GM18868 (cell line): ENCODE measurements around the gene RDH11.
"Not testable (repeated sequence)": the region's sequence is repeated elsewhere in the genome, so short reads cannot be mapped to it uniquely, and the experiment has no call there.

Source experiments
- ATAC-seq: cut with Tn5 transposase; IDR thresholded peaks from one replicate; pipeline ENCODE4 v1.9.1; 2021; ENCODE audit warnings: mild to moderate bottlenecking, moderate library complexity; ENCODE audit not compliant: unreplicated experiment

The RDH11 gene

GRCh38 chr14:67704484-67705089 is 9.0 kb upstream of the RDH11 start:
- ATAC-seq = peak; percentile 50

- no peak for ATAC-seq
Observed at GRCh38 chr14:67703997-67704396, 8.4 kb upstream of the RDH11 start.

GRCh38 chr14:67701492-67701891 is 5.9 kb upstream of the RDH11 start, which contains the start of gene RDH12:
TSS of gene RDH12 (plus strand) at chr14:67701886. CDS start at chr14:67722643, 20,757 bp downstream.
- ATAC-seq = not testable (repeated sequence)

- ATAC-seq = no peak
Observed at GRCh38 chr14:67698179-67698578, 2.6 kb upstream of the RDH11 start.

- no peak for ATAC-seq
Observed at GRCh38 chr14:67697006-67697405, 1.4 kb upstream of the RDH11 start.

- peak; percentile 93 for ATAC-seq
Observed at GRCh38 chr14:67694791-67695393, 672 bp downstream of the RDH11 start.

GRCh38 chr14:67690011-67690410 is 5.6 kb downstream of the RDH11 start:
- ATAC-seq = no peak

GRCh38 chr14:67683842-67684241 is 11.7 kb downstream of the RDH11 start:
- no peak for ATAC-seq

- ATAC-seq = no peak
Observed at GRCh38 chr14:67680941-67681340, 14.6 kb downstream of the RDH11 start.

- ATAC-seq = peak; percentile 99
Observed at GRCh38 chr14:67680121-67680602, 15.4 kb downstream of the RDH11 start.

GRCh38 chr14:67679006-67679405 is 16.6 kb downstream of the RDH11 start:
- ATAC-seq = no peak

- no peak for ATAC-seq
Observed at GRCh38 chr14:67675219-67675582, 20.4 kb downstream of the RDH11 start.

- peak; percentile 92 for ATAC-seq
Observed at GRCh38 chr14:67674480-67675218, 20.9 kb downstream of the RDH11 start, which contains the start of gene VTI1B. TSS of gene VTI1B (minus strand) at chr14:67674632. CDS start at chr14:67674489, 143 bp downstream.

GRCh38 chr14:67674139-67674479 is 21.5 kb downstream of the RDH11 start:
- ATAC-seq = peak; percentile 45

- no peak for ATAC-seq
Observed at GRCh38 chr14:67673451-67673850, 22.1 kb downstream of the RDH11 start.

- ATAC-seq = peak; percentile 50
Observed at GRCh38 chr14:67668559-67668958, 27.0 kb downstream of the RDH11 start.

GRCh38 chr14:67666750-67667449 is 28.7 kb downstream of the RDH11 start:
- ATAC-seq = peak; percentile 60

GRCh38 chr14:67665868-67666267 is 29.7 kb downstream of the RDH11 start:
- no peak for ATAC-seq

- no peak for ATAC-seq
Observed at GRCh38 chr14:67663633-67664032, 31.9 kb downstream of the RDH11 start.

GRCh38 chr14:67653651-67654280 is 41.8 kb downstream of the RDH11 start:
- no peak for ATAC-seq

GRCh38 chr14:67652189-67652588 is 43.4 kb downstream of the RDH11 start:
- no peak for ATAC-seq
